ENCODE results near the gene RXFP1. TPM values are rescaled to one million over a fixed set of nuclear protein-coding genes. Genes with fewer than 3 reads are reported as not detected.

Gene RXFP1
- total RNA-seq, 1 donor from 2014 or later: 6.9 TPM

GRCh38 chr4:158644356-158644755 lies 122.7 kb downstream of the RXFP1 start:
- Histone ChIP-seq H3K4me3 (no peak overlapping the region), H3K9me3 (no peaks in the 10 kb centered on the region), H3K36me3 (no peaks in the 10 kb centered on the region), H3K27ac (no peak overlapping the region), H3K4me1 (no peaks in the 10 kb centered on the region), H3K27me3 (ENCODE audit: low read depth) (no peaks in the 10 kb centered on the region)
- no peak for ATAC-seq
- no peak for DNase-seq
- intact Hi-C loops (cut with DNase I): no loop called here
- no peak for TF ChIP-seq CTCF (IDR thresholded peaks at IDR 0.05)

- H3K4me3 ChIP-seq: no peak overlapping the region
Observed at GRCh38 chr4:158644760-158645159, 123.1 kb downstream of the RXFP1 start.

GRCh38 chr4:158649111-158649680 lies 127.5 kb downstream of the RXFP1 start:
- H3K36me3 ChIP-seq: no peaks in the 10 kb centered on the region
- H3K4me1 ChIP-seq: no peaks in the 10 kb centered on the region
- no peak for DNase-seq
- H3K27me3 ChIP-seq (ENCODE audit: low read depth): no peaks in the 10 kb centered on the region
- no peak for ATAC-seq
- TF ChIP-seq CTCF (IDR thresholded peaks at IDR 0.05): no peak
- no peak overlapping the region for H3K4me3 ChIP-seq
- H3K9me3 ChIP-seq: no peaks in the 10 kb centered on the region
- intact Hi-C loops (cut with DNase I): no loop called here
- H3K27ac ChIP-seq: no peak overlapping the region

More at GRCh38 chr4:158644760-158645159, 123.1 kb downstream of the RXFP1 start:
- Histone ChIP-seq H3K27me3 (ENCODE audit: low read depth) (no peaks in the 10 kb centered on the region), H3K36me3 (no peaks in the 10 kb centered on the region), H3K27ac (no peak overlapping the region), H3K4me1 (no peaks in the 10 kb centered on the region), H3K9me3 (no peaks in the 10 kb centered on the region)
- no peak for TF ChIP-seq CTCF (IDR thresholded peaks at IDR 0.05)
- intact Hi-C loops (cut with DNase I): no loop called here
- no peak for DNase-seq
- no peak for ATAC-seq

- Histone ChIP-seq H3K4me1 (no peaks in the 10 kb centered on the region), H3K9me3 (no peaks in the 10 kb centered on the region), H3K4me3 (no peak overlapping the region), H3K27me3 (ENCODE audit: low read depth) (no peaks in the 10 kb centered on the region), H3K36me3 (no peaks in the 10 kb centered on the region), H3K27ac (no peak overlapping the region)
- intact Hi-C loops (cut with DNase I): no loop called here
- no peak for ATAC-seq
- DNase-seq: no peak
- TF ChIP-seq CTCF (IDR thresholded peaks at IDR 0.05): no peak
Observed at GRCh38 chr4:158652920-158653319, 131.2 kb downstream of the RXFP1 start.

GRCh38 chr4:158656439-158656838 lies 134.8 kb downstream of the RXFP1 start:
- intact Hi-C loops (cut with DNase I): no loop called here
- ATAC-seq (no peak), DNase-seq (no peak)
- no peaks in the 10 kb centered on the region for H3K27me3 ChIP-seq (ENCODE audit: low read depth)
- H3K4me3 ChIP-seq: no peak overlapping the region
- TF ChIP-seq CTCF (IDR thresholded peaks at IDR 0.05): no peak
- H3K36me3 ChIP-seq: no peaks in the 10 kb centered on the region
- H3K9me3 ChIP-seq: no peaks in the 10 kb centered on the region
- no peak overlapping the region for H3K27ac ChIP-seq
- H3K4me1 ChIP-seq: no peaks in the 10 kb centered on the region

Data from lower lobe of right lung (tissue), 2 donors.